Progenitor cell of endocrine pancreas (in vitro differentiated cells): ENCODE measurements around the gene SNAP29. TPM values are rescaled to one million over a fixed set of nuclear protein-coding genes. Genes with fewer than 3 reads are reported as not detected.

Source experiments
- DNase-seq: peaks from one replicate; pipeline ENCODE4 v3.0.0; 2021; ENCODE audit warnings: low spot score; ENCODE audit not compliant: unreplicated experiment
- H3K27ac Mint-ChIP-seq: 2 replicates; pipeline ENCODE4 v1.8.0; 2021; ENCODE audit warnings: mild to moderate bottlenecking, moderate library complexity, mixed read lengths
- H3K27me3 Mint-ChIP-seq: 2 replicates; pipeline ENCODE4 v1.8.0; 2021; ENCODE audit warnings: mixed read lengths
- H3K36me3 Mint-ChIP-seq: 2 replicates; pipeline ENCODE4 v1.8.0; 2022; ENCODE audit warnings: mixed read lengths; ENCODE audit not compliant: insufficient read depth
- H3K4me1 Mint-ChIP-seq: 2 replicates; pipeline ENCODE4 v1.8.0; 2021; ENCODE audit warnings: low read depth, mixed read lengths
- H3K4me3 Mint-ChIP-seq: 2 replicates; pipeline ENCODE4 v1.8.0; 2021; ENCODE audit warnings: low read depth, mild to moderate bottlenecking, moderate library complexity, mixed read lengths
- H3K9me3 Mint-ChIP-seq: 2 replicates; pipeline ENCODE4 v1.8.0; 2021; ENCODE audit warnings: low read depth, mixed read lengths
- total RNA-seq: library from RNA; stranded (reverse); gene quantifications from 2 replicates; pipeline ENCODE4 v1.2.1, GENCODE V29; 2021
- TF ChIP-seq, protein P1 (sequence below): fragments of 200-600 bp; sonication (generic); IDR thresholded peaks from one replicate; pipeline ENCODE4 v1.5.0; 2021; ENCODE audit warnings: antibody characterized with exemption, mild to moderate bottlenecking; ENCODE audit not compliant: unreplicated experiment

SNAP29 gene
- total RNA-seq, 1 donor from 2014 or later = 20.6 TPM

DNA sequence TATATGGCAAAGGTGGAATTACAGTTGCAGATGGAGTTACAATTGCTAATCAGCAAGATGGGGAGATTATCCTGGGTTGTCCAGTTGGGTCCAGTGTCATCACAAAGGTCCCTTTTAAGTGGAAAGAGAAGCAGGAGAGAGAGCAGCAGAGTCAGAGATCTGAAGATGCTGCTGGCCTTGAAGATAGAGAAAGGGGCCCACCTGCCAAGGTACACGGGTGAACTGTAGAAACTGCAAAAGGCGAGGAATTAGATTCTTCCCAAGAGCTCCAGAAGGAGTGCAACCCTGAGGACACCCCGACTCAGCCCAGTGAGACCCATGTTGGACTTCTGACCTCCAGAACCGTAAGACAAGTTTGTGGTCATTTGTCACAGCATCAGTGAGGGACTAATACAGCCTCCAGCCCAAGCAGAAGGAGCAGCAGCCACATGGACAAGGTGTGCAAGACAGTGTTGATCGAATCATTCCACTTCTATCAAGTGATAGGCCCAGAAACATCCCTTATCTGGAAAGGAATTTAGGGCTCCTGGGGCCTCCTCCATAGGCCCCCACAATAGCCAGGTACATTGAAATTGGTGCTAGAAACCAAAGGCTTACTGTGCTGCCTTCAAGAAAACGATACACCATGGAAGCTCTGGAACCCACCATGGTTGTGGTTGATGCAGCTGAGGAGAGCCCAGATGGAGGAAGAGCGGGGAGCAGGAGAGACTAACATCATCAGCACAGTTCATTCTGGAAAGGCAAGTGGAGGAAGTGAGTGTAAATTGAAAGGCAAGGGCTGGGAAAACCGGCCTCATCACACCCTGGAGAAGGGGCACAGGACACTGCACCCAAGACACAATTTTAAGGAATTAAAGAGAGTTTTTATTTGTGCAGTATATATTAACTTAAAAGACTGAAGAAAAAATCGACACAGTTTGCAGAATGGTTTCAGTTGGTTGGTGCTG, 23.3 kb downstream of the SNAP29 start:
- H3K27me3 Mint-ChIP-seq = no peaks in the 10 kb centered on the region
- H3K9me3 Mint-ChIP-seq = no peaks in the 10 kb centered on the region
- DNase-seq = no peak
- no peak overlapping the region for H3K27ac Mint-ChIP-seq
- peaks cover 11% of the 10 kb centered on the region for H3K36me3 Mint-ChIP-seq
- TF ChIP-seq, protein P1, sequence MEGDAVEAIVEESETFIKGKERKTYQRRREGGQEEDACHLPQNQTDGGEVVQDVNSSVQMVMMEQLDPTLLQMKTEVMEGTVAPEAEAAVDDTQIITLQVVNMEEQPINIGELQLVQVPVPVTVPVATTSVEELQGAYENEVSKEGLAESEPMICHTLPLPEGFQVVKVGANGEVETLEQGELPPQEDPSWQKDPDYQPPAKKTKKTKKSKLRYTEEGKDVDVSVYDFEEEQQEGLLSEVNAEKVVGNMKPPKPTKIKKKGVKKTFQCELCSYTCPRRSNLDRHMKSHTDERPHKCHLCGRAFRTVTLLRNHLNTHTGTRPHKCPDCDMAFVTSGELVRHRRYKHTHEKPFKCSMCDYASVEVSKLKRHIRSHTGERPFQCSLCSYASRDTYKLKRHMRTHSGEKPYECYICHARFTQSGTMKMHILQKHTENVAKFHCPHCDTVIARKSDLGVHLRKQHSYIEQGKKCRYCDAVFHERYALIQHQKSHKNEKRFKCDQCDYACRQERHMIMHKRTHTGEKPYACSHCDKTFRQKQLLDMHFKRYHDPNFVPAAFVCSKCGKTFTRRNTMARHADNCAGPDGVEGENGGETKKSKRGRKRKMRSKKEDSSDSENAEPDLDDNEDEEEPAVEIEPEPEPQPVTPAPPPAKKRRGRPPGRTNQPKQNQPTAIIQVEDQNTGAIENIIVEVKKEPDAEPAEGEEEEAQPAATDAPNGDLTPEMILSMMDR = no peak
- peaks cover 6% of the 10 kb centered on the region for H3K4me1 Mint-ChIP-seq
- no peak overlapping the region for H3K4me3 Mint-ChIP-seq

DNA sequence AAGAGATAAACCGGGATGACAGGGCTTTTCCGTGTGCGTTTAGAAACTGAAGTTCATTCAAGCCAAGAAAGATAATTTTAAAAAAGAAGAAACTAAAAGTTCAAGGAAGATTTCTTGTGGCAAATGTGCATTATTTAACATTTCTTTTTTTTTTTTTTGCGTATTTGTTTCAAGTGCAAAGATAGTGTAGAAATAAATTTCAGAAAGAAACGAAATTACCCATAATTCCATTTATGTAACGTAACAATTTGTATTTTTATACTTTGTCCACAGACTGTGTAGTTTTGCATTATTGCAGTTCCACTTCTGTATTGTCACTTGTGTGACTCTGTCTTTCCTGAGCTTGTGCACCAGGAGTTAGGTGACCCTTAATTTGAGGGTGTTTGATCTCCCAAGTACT, 24.0 kb downstream of the SNAP29 start:
- Mint-ChIP-seq H3K27me3 (no peaks in the 10 kb centered on the region), H3K4me1 (peaks cover 6% of the 10 kb centered on the region), H3K9me3 (no peaks in the 10 kb centered on the region), H3K36me3 (peaks cover 16% of the 10 kb centered on the region), H3K27ac (no peak overlapping the region), H3K4me3 (no peak overlapping the region)
- TF ChIP-seq, protein P1 = no peak
- DNase-seq = no peak

DNA sequence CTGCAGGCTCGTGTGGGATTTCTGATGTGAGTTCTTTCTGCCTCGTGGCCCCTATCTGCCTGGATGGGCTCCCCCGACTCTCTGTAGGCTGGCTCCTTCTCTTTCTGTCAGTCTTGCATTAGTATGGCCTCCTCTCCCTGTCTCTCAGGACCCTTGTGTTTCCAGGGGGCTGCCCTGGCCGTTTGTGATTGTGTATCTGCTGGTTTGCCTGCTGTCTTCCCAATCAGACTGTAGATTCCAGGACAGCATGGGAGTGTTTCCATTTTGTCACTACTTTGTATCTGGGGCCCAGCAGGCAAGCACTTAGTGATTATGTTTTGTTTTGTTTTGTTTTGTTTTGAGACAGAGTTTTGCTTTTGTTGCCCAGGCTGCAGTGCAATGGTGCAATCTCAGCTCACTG, 25.6 kb downstream of the SNAP29 start:
- H3K27ac Mint-ChIP-seq = no peak overlapping the region
- H3K36me3 Mint-ChIP-seq = peaks cover 20% of the 10 kb centered on the region
- DNase-seq = no peak
- no peak overlapping the region for H3K4me3 Mint-ChIP-seq
- no peaks in the 10 kb centered on the region for H3K27me3 Mint-ChIP-seq
- no peaks in the 10 kb centered on the region for H3K9me3 Mint-ChIP-seq
- TF ChIP-seq, protein P1 = no peak
- H3K4me1 Mint-ChIP-seq = peaks cover 6% of the 10 kb centered on the region

DNA sequence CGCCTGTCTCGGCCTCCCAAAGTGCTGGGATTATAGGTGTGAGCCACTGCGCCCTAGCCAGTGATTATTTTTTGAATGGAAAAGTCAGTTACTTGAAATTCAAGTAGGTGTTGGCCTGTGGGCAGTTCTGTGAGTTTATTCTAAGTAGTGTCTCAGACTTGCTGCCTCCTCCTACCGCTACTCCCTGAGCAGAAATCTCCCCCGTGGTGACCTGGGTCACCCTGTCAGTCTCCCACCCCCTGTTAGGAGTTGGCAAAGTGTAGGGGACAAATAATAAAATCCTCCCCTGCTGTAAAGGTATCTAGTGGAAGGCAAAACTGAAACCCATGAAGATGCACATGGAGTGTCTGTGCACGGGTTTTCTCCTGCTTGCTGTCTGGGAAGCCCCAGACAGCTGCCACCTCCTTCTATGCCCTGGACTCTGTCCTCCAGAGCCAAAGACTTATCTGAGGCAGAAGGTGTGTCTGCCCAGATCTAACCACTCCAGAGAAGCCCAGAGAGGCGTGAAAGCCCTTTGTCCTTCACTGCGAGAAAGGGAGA, 26.3 kb downstream of the SNAP29 start:
- Mint-ChIP-seq H3K36me3 (peaks cover 24% of the 10 kb centered on the region), H3K4me1 (peaks cover 6% of the 10 kb centered on the region), H3K27me3 (no peaks in the 10 kb centered on the region), H3K9me3 (no peaks in the 10 kb centered on the region), H3K27ac (peak overlapping the region; percentile 92), H3K4me3 (no peak overlapping the region)
- TF ChIP-seq, protein P1 = no peak
- no peak for DNase-seq

DNA sequence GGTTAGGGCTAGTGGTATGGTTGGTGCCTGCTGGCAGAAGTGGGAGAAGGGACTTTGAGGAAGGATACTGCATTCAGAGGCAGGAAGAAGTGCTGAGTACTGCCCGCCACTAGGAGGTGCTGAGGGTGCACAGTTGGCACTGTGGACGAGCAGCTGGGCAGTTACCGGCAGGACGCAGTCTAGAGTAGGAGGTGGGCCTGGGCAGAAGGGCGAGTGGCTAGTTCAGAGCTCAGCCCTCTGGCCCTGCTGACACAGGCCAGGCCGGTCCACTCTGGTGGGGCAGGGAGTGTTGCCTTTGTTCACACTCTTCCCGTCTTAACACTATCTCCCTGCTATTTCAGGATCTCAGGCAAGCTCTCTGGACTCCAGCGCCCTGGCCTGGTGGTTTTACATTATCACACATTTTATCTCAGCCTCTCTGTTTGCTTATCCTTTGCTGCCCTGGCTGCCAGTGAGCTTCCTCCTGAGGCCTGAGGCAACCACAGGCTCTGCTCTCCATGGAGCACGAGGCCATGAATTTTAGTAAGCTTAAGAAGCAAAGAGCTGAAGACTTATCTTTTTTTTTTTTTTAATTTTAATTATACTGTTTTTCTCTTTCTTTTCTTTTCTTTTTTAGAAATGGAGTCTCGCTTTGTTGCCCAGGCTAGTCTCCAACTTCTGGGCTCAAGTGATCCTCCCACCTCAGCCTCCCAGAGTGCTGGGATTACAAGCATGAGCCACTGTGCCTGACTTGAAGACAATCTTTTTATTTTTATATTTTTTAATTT, 26.9 kb downstream of the SNAP29 start:
- Mint-ChIP-seq H3K27me3 (no peaks in the 10 kb centered on the region), H3K9me3 (no peaks in the 10 kb centered on the region), H3K27ac (peak overlapping the region; percentile 92), H3K4me3 (no peak overlapping the region), H3K36me3 (peaks cover 22% of the 10 kb centered on the region), H3K4me1 (peaks cover 6% of the 10 kb centered on the region)
- peak; percentile 74 for DNase-seq
- TF ChIP-seq, protein P1 = peak; percentile 92
